ENCODE data around the gene ANK3.
A peak's percentile ranks its signal among the peaks of the same experiment; 100 is the strongest.

The ANK3 gene

DNA sequence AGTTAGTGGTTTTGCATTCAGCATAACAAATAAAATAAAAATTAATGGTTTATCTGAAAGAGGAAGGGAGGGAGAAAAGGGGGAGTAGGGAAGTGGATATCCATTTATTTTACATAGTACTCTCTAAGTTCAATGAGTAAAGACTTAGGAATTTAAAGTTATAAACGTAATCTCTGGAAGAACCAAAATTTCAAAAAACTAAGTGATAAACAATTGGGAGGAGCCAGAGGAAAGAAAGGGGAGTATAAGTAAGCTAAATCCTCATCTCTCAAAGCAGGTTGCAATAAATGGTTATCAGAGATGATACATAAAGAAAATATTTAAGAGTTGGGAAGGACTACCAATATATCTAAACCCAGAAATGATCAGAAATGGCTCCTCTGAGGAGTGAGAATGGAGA lies 46.4 kb downstream of the ANK3 start:
- DNase-seq (ENCODE audit: low read depth, low spot score): no peak

DNA sequence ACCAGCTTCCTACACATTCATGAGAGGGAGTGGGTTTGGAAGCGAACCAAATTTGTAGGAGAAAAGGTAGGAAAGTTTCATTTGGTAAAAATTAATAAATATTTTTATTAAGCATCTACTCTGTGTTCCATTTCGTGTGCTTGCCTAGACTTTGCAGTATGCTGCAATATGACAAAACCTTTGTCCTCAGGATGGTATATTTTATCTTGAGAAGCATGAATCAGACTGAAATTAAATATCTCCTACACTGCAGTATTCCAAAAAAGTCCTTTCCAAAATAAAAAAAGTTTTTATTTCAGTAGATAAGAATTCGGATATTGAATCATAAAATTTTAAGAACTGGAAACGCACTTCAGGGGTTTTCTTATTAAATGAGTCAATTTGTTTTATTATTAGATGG lies 47.7 kb downstream of the ANK3 start:
- no peak for DNase-seq (ENCODE audit: low read depth, low spot score)

DNA sequence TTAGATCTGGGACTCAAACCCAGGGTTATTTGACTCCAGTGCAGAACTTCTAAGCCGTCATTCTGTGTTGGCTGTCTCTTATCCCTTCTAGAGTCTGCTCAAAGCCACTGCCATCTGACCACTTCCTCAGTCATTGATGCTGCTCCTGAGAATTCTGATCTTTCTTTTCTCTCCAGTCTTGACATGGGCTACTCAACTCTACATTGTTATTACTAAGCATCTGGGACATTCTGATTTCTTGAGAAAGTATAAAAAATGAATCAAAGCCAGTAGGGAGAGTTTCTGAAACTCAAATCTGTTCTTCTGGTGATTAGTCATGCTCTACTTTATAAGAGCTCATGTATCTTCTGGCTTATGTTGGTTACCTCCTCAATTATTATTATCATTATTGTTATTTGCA lies 48.7 kb downstream of the ANK3 start:
- DNase-seq (ENCODE audit: low read depth, low spot score): no peak

DNA sequence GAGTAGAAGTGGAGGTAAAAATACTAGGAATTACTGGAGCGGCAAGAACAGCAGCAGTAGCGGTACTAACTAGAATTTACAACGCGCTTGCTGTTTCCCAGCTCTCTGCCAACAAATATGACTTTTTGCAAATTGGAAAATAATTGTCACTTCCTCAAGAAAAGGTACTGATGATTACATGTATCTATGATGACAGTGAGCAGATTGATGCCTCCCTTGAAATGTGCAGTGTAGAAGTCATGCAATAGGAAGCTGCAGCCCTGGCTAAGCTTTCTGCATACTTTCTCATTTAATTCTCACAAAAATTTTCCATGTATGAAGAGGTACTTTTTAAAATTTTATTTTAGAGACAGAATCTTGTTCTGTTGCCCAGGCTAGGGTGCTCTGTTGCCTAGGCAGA lies 49.9 kb downstream of the ANK3 start:
- DNase-seq (ENCODE audit: low read depth, low spot score): no peak

DNA sequence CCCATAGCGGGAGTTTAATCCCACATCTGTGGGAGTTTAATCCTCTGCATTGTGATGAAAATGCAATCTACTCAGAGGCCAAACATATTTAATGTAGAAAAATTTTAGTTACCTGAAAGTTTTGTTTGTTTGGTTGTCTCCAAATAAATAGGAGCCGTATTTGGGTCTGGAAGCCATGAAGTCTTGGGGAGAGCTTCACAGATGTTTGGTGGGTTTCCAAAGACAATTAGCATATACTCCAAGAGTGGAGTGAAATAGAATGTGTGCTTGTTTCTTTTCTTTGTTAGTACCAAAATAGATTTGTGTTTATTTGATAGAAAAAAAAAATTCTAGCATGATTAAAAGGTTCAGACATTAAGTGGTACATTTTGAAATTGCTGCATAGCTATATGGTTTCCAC lies 50.9 kb downstream of the ANK3 start:
- DNase-seq (ENCODE audit: low read depth, low spot score): no peak

DNA sequence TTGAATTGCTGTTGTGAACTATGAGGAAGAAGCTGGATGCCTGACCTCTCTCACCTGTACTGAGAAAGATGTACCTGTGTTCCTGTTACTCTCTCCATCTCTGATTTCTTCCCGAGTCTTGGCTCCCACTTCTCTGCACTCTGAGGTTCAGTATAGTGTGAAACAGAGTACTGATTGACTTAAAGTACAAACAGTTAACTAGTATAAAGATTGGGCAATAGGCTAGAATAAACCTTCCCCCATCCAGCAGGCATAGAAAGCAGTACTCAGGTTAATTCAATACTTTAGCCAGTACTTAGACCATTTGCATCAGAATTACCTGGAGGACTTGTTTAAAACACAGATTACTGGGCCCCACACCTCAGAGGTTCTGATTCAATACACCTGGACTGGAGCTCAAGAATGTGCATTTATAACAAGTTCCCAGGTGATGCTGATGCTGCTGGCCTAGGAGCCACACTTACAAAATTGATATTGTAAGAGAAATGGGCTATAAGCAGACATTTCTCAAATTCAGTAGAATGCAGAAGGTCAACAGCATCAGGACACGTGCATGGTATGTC lies 51.6 kb downstream of the ANK3 start:
- DNase-seq (ENCODE audit: low read depth, low spot score): no peak

DNA sequence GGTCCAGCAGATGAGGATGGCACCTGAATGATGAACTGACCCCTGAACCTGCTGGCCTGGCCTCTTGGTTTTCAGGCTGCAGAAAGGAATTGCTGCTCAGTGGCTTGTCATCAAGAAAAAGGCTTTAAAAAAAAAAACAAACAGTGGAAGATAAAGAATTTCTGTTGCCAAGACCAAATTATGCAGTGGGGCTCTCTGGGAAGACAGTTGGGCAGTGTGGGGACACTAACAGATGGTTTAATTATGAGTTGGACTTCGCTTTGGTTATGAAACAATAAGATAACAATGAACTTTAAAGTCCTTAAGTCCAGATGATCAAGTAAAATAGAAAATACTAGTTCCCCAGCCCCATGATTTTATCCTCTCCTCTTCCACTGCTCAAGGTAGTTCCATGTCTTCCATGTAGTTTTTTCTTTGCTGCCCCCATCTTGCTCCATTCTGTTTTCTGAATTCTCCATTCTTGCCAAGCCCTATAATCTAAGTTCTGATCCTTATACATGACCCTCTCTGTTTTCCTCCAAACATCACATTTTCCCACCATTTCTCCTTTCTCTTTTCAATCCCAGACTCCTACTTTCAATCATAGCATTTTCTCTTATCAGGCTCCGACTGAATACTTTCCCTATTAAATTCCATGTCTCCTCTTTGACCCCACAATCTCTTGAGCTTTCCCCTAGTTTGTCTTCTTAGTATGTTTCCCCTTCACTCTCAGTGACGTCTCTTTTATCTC lies 52.6 kb downstream of the ANK3 start:
- no peak for DNase-seq (ENCODE audit: low read depth, low spot score)

DNA sequence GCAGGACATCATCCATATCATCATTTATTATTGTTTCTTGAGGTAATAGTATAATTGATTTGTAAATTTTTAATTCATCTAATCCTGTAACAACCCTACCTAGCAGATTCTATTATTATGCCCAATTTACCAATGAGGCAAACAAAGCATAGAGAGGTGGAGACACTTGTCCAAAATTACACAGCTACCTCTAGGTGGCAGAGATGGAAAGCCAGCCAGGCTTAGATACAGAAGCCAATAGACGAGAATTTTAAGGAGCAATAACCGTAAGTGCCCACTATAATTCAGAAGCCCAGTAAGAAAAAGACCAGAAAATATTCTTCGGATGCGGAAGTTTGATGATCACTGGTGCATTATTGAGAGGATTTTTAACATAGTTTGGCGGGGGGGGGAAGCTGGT lies 54.0 kb downstream of the ANK3 start:
- no peak for DNase-seq (ENCODE audit: low read depth, low spot score)

DNA sequence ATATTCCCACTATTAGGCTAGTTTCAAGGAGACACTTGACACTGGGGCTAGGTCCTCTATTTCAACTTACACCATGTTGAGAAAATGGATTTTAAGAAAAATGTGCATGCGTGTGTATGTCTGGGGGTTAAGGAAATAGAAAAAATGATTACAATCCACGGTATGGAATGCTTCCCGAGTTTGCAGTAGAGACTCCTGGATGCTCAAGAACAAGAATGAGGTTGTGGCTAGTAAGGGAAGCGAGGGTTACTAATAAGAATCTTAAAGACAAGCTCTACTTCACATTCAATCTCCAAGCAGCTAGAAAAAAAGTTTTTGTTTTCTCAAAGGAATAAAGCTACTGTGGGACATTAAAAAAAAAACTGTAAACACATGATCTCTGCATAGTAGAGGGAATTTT lies 54.7 kb downstream of the ANK3 start:
- DNase-seq (ENCODE audit: low read depth, low spot score): no peak

DNA sequence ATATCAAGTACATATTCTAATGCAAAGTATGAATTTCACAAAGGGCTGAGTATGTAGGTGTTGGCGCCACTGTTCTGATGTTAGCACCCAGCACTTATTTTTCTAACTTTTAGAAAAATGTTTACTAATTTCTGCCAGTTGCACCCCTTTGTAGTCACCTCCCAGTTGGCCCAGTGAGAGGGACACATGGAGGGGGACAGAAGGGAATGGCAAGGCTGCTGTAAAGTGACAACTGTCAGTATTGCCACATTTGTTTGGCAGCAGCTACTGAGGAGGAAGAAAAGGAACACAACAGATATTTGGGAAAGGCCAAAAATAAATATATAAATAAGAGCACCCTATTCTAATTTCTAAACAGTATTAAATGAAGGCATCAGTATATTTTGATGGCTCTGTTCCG lies 57.3 kb downstream of the ANK3 start:
- DNase-seq (ENCODE audit: low read depth, low spot score): no peak

DNA sequence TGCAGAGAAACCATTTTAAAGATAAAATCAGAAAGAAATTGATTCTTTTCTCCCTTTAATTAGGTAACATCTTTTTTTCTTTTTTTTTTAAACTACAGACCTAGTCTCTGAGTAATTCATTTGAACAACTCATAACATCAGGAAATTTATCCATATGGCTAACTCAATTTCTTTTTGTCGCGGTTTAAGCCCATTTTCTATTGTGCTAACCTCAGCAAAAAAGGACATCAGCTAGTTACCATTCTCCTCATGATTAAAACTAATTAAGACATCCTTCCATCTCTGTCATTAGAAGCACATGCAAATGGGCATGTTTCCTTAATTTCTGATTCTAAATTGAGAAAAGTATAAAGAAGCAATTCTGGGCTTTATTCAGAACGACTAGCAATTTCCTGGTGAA lies 57.8 kb downstream of the ANK3 start:
- DNase-seq (ENCODE audit: low read depth, low spot score): no peak

DNA sequence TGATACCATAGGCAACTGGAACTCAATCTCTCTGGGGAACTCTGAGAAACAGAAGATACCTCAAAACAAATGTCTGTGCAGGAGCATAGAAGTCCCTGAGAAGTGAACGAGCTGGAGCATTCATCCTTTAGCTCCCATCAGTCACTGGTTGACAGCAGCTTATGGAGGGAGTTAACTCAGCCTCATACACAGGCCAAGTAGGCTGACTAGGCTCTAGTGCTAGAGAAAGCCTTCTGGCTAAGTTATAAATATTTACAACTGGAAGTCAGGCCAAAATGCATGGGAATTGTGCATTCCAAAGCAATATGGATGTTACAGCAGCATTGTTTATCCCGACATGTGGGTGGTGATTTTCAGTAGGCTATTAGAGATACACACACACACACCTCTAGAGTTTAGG lies 66.5 kb downstream of the ANK3 start:
- no peak for DNase-seq (ENCODE audit: low read depth, low spot score)

DNA sequence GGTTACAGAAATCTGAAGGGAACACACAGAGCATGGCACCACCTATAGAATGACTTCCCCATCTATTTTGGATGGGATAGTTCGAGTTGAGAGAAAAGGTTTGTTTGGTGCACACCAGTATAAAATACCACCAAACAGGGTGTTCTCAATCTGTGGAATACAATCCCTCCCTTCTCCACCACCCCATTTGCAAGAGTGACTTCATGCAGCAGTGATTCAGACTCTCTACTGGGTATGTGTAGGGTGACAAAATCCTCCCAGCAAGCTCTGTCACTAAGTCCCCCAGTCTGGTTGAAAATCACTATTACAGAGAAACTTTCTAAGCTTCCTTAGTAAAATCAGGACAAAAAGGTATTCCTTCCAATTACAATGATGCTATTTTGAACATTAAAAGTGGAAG lies 69.0 kb downstream of the ANK3 start:
- no peak for DNase-seq (ENCODE audit: low read depth, low spot score)

DNA sequence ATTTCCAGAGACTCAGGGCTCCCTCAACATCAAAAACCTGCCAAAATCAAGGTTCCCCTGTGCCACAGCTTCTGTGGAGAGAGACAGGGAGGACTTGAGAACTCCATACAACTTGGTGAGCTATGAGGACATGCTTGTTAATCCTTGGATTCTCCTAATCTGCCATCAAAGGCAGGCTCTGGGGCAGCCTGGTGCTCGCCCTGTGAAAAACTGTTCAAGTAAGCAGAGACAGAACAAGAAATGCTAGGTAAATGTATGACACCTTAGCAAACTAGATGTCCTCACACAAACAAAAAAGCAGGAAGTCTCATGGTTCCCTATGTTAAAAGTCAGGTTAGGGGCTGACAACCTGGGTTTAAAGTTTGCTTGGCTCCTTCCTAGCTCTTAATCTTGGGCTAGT lies 73.6 kb downstream of the ANK3 start:
- DNase-seq (ENCODE audit: low read depth, low spot score): peak; percentile 4

DNA sequence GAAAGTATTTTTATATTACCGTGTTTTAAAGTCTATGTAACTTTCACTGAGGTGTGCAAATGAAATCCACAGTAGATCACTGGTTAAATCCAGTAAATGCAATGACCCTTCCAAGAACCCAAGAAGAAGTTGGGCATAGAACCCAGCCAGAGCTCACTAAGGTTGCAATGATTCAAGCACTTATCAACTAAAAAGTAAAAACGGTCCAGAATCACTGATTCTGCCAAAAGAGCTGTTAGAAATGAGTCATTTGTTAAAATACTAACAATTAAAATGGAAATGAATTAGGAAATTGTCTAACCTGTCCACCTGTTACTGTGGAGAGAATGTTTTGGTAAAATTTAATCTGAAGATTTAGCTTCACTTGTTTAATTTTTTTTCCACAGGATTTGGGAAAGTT lies 74.4 kb downstream of the ANK3 start:
- DNase-seq (ENCODE audit: low read depth, low spot score): no peak

DNA sequence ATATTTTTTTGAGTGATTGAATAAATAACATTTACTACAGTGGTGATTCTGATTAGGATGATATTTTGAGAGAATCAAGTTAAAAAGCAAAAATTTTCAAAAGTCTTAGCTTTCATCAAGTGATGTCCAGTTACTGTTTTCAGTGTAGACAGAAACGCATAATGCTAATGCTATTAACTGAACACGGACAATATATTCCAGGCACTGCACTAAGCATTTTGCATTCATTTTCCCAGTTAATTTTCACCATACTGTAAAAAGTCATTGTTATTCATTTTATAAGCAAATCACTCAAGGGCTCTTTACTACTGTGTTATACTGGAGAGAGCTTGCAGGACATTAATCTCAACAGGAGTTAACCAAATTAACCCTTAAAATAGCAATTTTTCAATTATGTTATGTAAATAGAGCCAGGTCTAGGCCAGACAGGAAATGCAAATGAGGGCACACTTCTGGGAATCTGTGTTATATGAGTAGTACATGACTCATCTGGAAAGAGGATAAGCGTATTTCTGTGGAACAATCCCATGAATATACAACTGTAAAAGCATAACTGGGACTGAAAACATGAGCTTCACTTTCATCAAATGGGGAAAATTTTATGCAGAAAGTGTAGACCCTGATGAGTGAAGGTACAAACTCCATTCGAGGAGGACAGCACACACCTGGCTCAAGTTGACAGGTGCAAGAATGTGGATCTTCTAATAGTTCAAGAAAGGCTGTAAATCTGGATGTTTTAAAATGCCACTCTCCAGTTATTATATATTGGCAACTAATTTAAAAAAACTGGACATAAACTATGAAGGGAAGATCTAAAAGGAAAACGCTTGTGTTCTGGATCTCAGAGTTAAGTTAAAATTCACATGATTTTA lies 75.4 kb downstream of the ANK3 start:
- DNase-seq (ENCODE audit: low read depth, low spot score): no peak

DNA sequence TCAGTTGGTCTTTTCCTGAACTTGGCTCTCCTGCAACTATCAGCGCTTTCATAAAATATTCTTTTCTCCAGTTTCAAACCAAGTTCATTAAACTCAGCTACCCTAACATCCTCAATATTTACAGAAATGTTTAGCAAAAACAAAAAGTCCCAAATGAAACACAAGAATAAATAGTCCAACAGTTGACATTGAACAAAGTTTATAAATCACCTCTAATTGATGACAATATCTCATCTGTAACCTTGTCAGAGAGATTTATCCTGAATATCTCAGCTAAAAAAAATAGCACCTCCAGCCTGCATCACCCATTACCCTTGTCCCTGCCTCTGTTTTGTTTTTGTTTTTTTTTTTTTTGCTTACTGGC lies 76.1 kb downstream of the ANK3 start:
- DNase-seq (ENCODE audit: low read depth, low spot score): no peak

DNA sequence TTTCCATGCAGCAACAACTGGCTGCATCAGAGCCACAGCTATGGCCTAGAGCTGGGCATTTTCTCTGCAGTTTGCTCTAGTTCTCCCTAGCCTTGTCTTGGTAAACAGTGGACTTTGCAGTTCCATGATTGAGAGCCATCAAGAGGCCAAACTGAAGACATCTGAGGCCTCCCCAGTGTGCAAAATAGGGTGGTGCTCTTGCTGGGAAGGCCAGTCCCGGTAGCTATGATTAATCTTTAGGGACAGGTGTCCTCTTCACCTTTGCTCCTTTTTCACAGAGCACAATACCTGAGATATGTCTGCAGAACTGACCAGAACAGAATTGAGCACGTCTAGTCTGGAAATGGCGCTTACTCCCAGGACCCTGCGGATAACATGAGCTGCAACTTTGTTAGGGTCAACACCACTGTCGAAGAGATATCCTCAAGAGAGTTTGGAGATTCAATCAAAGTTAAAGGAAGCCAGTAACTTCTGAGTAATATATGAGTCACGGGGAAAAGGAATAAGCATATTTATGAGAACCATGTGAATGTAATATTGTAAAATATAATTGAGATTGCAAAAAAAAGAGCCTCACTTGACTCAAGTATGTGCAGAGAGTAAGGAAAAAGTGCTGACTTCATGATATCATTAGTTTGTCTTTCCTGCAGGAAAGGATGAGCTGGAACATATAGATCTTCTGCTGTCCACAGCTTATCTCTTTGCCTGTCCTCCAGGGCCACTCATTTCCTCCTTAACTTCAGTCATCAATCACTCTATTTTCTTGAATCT lies 76.7 kb downstream of the ANK3 start:
- DNase-seq (ENCODE audit: low read depth, low spot score): no peak

DNA sequence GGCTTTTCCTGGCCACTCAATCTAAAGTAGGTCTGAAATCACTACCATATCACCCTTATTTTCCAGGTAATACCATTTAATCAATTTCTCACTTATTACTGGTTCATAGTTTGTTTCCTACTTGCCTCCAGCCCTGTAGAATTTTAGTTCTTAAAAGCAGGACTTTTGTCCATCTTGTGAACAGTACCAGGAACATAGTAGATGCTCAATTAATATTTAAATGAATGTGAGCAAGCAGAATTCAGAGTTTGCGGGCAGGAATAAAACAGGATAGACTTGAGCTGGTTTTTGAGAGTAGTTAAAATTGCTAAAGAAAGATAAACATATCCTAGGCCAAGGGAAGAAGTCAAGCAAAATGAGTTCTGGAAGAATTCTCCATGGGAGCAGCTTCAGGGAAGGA lies 77.9 kb downstream of the ANK3 start:
- no peak for DNase-seq (ENCODE audit: low read depth, low spot score)

DNA sequence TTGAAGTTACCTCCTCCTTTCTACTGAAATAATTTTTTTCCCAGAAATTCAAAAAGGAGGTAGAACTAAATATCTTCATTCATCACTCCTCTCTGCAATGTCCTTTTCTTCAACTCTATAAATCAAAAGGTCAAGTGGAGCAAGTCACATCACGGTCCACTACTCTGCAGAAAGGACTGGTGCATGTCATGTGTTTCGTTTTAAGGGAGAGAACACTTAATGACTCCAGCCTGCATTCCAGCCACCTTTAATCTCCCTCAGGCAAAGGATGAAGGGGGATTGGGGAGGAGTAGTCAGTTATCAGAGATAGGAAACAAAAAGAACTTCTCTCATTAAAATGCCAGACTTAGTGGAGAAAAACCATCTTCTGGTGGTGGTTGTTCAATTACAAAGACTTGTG lies 78.9 kb downstream of the ANK3 start:
- no peak for DNase-seq (ENCODE audit: low read depth, low spot score)

DNA sequence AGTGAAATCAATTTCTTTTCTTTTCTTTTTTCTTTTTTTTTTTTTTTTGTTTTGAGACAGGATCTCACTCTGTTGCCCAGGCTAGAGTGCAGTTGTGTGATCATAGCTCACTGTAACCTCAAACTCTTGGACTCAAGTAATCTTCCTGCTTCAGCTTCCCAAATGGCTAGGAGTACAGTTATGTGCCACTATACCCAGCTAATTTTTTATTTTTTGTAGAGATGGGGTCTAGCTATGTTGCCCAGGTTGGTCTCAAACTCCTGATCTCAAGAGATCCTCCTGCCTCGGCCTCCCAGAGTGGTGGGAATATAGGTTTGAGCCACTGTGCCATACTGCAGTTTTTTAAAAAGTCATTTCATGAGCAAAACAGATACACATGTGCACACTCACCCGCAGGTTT lies 79.8 kb downstream of the ANK3 start:
- no peak for DNase-seq (ENCODE audit: low read depth, low spot score)

DNA sequence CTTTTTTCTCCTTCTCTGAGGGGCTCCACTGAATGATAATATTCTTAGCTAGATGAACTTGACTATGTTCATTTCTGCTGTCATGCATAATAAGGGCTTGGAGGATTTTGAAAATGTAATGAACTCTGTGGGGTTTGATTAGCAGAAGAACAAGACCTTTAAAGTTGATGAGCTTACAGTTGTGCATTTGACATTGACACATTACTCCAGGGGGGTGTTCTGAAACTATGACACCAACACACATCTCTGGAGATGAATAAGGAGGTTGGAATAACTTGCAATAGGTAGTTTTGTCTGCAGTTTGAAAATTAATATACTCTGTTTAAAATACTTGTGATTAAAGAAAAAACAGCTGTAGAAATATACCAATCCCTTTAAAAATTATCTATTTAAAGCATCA lies 80.3 kb downstream of the ANK3 start:
- no peak for DNase-seq (ENCODE audit: low read depth, low spot score)

Data from ELF-1 (cell line).